Stimulated activated CD8-positive, alpha-beta memory T cell treated with anti-CD3 and anti-CD28 coated beads, Interleukin-12 subunit alpha, Interleukin-12 subunit beta, amount 100 ng/mL, for 4 hours (primary cell): ENCODE measurements around the gene SF3B4.
"Not testable (repeated sequence)": the region's sequence is repeated elsewhere in the genome, so short reads cannot be mapped to it uniquely, and the experiment has no call there.

Source experiments
- DNase-seq: peaks from one replicate; pipeline ENCODE4 v3.0.0-alpha.2; 2020; ENCODE audit warnings: low read depth

The SF3B4 gene, protein sequence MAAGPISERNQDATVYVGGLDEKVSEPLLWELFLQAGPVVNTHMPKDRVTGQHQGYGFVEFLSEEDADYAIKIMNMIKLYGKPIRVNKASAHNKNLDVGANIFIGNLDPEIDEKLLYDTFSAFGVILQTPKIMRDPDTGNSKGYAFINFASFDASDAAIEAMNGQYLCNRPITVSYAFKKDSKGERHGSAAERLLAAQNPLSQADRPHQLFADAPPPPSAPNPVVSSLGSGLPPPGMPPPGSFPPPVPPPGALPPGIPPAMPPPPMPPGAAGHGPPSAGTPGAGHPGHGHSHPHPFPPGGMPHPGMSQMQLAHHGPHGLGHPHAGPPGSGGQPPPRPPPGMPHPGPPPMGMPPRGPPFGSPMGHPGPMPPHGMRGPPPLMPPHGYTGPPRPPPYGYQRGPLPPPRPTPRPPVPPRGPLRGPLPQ

GRCh38 chr1:149927563-149928400, at the start of gene SF3B4:
TSS of gene SF3B4 (minus strand) at chr1:149927803. CDS start at chr1:149927759, 44 bp downstream.
- peak; percentile 91 for DNase-seq

- DNase-seq = no peak
These were observed 49.7 kb upstream of the SF3B4 start for GRCh38 chr1:149977345-149977744.

DNA sequence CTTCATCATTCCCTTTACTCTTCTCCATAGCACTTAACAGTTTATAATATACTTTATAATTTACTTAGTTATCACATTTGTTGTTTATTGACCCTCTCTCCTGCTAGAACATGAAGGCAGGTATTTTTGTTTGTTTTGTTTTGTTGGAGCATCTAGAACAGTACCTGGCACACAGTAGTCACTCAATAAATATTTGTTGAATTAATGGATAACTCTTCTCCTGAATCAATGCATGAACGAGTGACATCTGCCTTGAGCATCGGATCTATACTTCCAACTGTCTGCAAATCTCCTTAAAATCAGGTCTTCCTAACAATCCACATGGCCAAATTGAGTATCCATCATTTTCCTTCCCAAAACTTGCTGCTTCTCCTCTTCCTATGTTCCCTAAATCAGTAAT, 44.9 kb upstream of the SF3B4 start:
- DNase-seq = no peak

DNA sequence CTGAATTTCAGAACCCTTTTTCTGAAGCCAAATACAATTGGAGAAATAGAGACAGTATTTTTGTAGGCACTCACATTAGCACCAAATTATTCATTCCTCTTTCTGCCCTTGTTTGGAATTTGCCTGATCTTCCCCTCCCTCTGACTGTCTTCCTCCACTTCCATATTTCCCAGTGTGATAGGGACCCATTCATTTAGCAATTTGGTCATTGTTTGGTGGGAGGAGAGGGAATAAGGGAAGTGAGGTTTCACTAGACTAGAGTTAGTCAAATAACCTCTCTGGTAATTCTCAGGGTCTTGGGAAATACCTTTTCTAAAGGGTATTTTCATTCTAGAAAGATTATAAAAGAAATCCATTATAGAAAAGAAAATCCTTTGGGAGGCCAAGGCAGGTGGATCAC, 40.0 kb upstream of the SF3B4 start:
- DNase-seq = no peak

- no peak for DNase-seq
These were observed 39.4 kb upstream of the SF3B4 start for GRCh38 chr1:149967041-149967440.

GRCh38 chr1:149966405-149966804, 38.8 kb upstream of the SF3B4 start:
- no peak for DNase-seq

- no peak for DNase-seq
These were observed 37.8 kb upstream of the SF3B4 start for GRCh38 chr1:149965440-149965839.

DNA sequence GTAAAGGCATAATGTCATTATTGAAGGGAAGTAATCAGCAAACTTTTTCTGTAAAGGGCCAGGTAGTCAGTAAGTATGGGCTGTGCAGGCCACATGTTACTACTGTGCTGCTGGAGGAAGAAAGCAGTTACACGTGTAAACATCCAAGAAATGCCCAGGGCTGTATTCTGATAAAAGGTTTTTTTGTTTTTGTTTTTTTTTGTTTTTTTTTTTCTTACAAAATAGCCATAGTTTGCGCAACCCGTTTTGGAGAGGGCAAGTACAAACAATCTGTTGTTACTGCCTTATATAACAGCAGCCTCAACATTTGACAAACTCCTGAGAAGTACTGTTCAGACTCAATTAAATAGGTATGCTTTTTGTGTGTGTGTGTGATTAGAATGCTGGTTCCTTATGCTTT, 35.8 kb upstream of the SF3B4 start:
- no peak for DNase-seq

DNA sequence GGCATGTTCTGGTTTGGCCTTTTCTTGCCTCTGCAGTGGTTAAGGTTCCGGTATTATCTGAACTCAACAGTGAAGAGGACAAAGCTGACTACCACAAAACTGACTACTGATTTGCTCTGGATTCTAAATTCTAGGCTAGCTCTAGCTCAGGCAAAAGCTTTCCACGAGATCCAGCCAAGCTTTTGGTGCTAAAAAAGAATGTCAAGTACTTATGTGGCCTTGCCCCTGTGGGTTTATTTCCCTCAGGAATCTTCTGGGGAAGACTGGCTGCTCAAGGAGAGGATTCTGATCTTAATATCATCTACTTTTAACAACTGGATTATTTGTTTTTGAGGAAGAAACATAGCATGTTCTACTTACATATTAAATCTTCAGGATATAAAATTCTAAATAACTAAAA, 35.1 kb upstream of the SF3B4 start:
- DNase-seq = no peak

DNA sequence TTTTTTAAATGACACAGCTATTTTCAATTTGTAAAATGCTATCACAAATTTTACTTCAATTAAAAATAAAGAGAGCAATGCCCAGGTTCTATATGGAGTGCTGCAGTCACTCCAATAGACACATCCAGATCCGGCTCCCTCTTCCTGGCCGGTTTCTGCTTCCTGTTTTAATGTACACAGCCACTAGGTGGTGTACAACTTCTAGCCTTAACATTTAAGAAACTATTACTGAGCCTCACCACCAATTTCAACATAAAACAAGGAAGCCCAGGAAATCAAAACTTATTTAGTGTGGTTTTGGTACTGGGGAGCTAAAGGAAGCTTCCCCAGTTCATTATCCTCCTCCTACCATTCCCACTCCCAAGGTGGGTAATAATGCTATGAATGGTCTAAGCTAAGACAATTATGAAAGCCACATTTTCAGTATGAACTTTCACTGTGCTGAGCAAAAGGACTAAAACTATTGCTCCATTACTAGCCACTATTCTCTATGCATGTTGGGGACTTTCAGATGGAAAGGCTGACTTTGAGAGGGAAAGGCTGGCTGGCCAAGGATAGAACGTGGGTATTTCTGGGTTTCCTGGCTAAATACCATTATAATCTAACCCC, 34.5 kb upstream of the SF3B4 start:
- no peak for DNase-seq

- DNase-seq = not testable (repeated sequence)
These were observed 29.9 kb upstream of the SF3B4 start for GRCh38 chr1:149957548-149957947.

DNA sequence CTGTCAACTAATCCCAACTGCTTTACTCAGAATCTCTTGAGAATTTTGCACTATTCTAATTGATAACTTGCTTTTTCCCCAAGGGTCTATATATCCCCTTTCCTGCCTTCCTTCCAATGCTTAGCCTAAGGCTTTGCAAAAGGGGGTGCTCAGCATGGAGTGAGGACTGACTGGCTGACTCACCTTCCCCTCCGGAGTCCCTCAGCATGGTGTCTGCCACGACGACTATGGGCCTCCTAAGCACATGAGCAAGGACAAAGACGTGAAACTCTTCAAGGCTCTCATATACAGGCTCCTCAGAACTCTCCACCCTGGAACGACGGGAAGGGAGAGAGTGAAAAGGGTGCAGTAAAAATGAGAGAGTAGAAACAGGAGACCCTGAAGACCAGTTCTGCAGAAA, 22.3 kb upstream of the SF3B4 start:
- no peak for DNase-seq

GRCh38 chr1:149945206-149945605, 17.6 kb upstream of the SF3B4 start:
- no peak for DNase-seq

DNA sequence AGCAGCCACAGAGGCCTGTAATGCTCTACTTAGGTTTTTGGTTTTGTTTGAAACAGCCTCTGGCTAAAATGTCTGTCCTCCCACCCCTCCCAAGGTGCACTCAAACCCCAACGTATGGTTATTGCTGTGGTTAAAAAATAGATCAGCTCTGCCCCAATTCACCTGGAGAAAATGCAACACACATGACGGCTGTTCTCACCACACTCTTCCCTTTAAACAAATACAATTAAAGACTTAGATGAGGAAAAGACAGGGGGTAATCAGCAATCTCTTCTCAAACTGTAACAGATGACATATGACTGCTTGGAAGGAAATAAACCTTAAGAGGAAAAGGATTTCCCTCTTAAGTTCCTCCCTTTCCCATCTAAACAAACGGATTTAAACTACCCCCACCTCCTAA, 15.3 kb upstream of the SF3B4 start:
- DNase-seq = no peak

DNA sequence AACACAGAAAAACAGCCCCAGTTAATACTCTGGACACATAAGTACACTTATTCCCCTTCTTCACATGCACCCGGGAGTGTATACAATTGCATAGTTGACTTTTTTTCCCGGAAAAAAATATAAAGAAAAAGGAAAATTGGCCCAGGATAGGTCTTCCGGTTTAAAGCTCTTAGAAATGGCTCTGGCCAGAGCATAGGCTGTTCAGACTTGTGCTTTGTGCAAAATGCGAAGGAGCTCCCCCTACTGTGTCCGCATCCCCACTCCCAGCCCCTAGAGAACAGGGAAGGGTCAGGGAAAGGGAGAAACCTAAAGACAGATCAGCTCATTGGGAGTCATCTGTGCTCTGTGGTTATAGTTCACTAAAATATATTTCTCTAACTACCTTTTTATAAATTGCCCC, 14.6 kb upstream of the SF3B4 start:
- DNase-seq = no peak

DNA sequence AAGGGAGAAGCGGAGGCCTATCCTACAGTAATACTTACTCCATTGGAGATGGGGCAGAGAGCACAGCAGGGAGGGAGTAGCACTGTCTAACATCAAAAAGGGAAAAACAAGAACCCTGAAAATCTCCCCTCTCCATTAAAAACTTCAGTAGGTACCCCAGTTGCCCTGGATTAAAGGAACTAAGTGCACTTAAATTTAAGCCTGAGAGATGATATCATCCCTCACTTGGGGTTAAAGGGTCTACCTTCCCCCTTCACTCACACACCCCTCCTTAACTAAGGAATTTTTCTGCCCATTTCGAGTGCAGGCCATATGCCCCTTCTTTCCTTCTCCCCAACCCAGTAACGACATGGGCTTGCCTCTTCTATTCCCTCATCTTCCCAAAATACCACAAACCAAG, 12.8 kb upstream of the SF3B4 start:
- DNase-seq = no peak

DNA sequence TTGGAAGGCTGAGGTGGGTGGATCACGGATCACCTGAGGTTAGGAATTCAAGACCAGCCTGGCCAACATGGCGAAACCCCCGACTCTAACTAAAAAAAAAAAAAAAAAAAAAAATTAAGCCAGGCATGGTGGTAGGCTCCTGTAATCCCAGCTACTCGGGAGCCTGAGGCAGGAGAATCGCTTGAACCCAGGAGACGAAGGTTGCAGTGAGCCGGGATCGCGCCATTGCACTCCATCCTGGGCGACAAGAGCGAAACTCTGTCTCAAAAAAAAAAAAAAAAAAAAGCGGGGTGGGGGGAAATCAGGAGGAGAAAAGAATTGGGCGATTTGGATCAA, 11.0 kb upstream of the SF3B4 start:
- not testable (repeated sequence) for DNase-seq

GRCh38 chr1:149937759-149938158, 10.2 kb upstream of the SF3B4 start:
- no peak for DNase-seq

DNA sequence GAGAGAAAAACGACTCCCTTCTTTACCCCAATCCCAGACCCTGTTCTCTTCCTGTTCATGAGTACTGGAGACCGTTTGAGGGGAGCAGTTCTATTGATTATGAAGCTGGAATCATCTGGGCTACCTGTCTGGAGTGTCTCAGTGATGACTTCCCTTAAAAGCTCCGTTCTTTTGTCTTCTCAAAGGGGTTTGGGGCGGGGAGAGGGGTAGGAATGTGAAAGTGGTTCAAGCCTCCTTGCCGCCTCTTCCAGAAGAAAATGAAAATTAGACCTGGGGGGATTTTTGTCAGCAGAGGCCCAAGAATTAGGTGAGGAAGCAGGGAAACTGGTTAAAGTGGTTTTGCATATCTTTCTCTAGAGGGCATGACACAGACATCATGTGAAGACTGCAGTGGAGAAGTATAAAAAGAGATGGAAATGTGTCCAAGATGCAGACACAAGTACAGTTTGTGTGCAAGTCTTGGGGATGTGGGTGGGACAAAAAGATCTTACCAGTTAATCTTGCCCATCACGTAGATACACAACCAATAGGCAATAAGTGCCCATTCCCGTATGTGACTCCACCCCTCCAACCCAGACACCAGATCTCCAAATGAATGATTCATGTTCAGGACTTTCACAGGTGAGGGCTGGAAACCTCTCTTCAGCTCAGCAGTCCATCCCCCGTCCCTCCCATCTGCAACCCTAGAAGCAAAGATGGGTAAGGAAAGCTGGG, 9.5 kb upstream of the SF3B4 start:
- DNase-seq = no peak

GRCh38 chr1:149936170-149936991, 8.8 kb upstream of the SF3B4 start, which contains the start of gene MTMR11:
TSS of gene MTMR11 (minus strand) at chr1:149936879. CDS start at chr1:149936647, 232 bp downstream.
- DNase-seq = no peak

- no peak for DNase-seq
These were observed 6.8 kb upstream of the SF3B4 start for GRCh38 chr1:149934356-149934755.
